Lung (tissue), 12 donors: ENCODE results near the gene DBF4B. TPM values are rescaled to one million over a fixed set of nuclear protein-coding genes. Genes with fewer than 3 reads are reported as not detected.

Experiments
- ATAC-seq: fragments of 200-7000 bp; cut with Tn5 transposase; one replicate; pipeline ENCODE4 v1.9.1; 2020; ENCODE audit warnings: moderate number of reproducible peaks; ENCODE audit not compliant: insufficient read depth, low FRiP score
- DNase-seq, 3 donors: peaks; one replicate each; pipeline ENCODE4 v3.0.0-alpha.2; 2013 to 2017
- H3K27ac ChIP-seq, 2 donors: one replicate each; pipeline ENCODE4 v1.5.1; 2013; ENCODE audit warnings: mild to moderate bottlenecking in 2 of 2, moderate library complexity in 2 of 2, control low read depth in 1 of 2, inconsistent platforms in 1 of 2, low read depth in 1 of 2, low read length in 1 of 2
- H3K27me3 ChIP-seq, 3 donors: one replicate each; pipeline ENCODE4 v1.5.1; 2013; ENCODE audit warnings: low read length in 2 of 3; ENCODE audit not compliant: control insufficient read depth in 3 of 3, insufficient read depth in 3 of 3
- H3K36me3 ChIP-seq, 4 donors: one replicate each; pipeline ENCODE4 v1.5.1; 2013; ENCODE audit warnings: low read length in 4 of 4, mild to moderate bottlenecking in 1 of 4, moderate library complexity in 1 of 4; ENCODE audit not compliant: control insufficient read depth in 4 of 4, insufficient read depth in 4 of 4
- H3K4me1 ChIP-seq, 5 donors: one replicate each; pipeline ENCODE4 v1.5.1; 2013; ENCODE audit warnings: low read length in 5 of 5, mild to moderate bottlenecking in 2 of 5, moderate library complexity in 1 of 5; ENCODE audit not compliant: control insufficient read depth in 5 of 5, insufficient read depth in 5 of 5
- H3K4me3 ChIP-seq: one replicate; pipeline ENCODE4 v1.5.1; 2013; ENCODE audit warnings: mild to moderate bottlenecking, control low read depth, moderate library complexity
- H3K9ac ChIP-seq, 2 donors: one replicate each; pipeline ENCODE4 v1.5.1; 2013; ENCODE audit warnings: low read length in 2 of 2, control low read depth in 1 of 2; ENCODE audit not compliant: insufficient read depth in 1 of 2
- H3K9me3 ChIP-seq, 4 donors: one replicate each; pipeline ENCODE4 v1.5.1; 2013; ENCODE audit warnings: low read length in 3 of 4, mild to moderate bottlenecking in 1 of 4, moderate library complexity in 1 of 4; ENCODE audit not compliant: control insufficient read depth in 4 of 4, insufficient read depth in 3 of 4
- CTCF ChIP-seq: IDR thresholded peaks from 2 replicates; pipeline ENCODE4 v1.5.1; 2012; ENCODE audit warnings: mild to moderate bottlenecking; ENCODE audit errors: control extremely low read depth, extremely low read depth
- WGBS, 2 donors: extraction: QIAGEN DNeasy Blood & Tissue Kit; methylation state at CpG; one replicate each; pipeline ENCODE4 v1.1.7; 2013; 5-methylcytosine and 5-hydroxymethylcytosine counted together
- polyA plus RNA-seq, 2 donors: library from polyadenylated mRNA; stranded (reverse); fragments of 200-250 nt; gene quantifications; one replicate each; pipeline ENCODE4 v1.2.1, GENCODE V29; 2013
- total RNA-seq, 2 donors: library from RNA; depleted of rRNA in 1 of 2; stranded (reverse); fragments of >200 nt in 1 of 2; gene quantifications; one replicate each; pipeline ENCODE4 v1.2.1, GENCODE V29; 2014 to 2021
- donor health status: control.
- donor health status: control.
- donor health status: Bipolar disorder and iron deficiency.
- donor health status: healthy.
- donor health status: DM: yes; HTN: yes; CAD: no.

Gene DBF4B
- total and polyA plus RNA-seq, 4 donors: 2.7 to 8.6 (median 3.1) TPM

- H3K27me3 ChIP-seq: no peaks in the 10 kb centered on the region
- DNase-seq: no peak
- no peaks in the 10 kb centered on the region for H3K9me3 ChIP-seq
- no peak for ATAC-seq
- 57 to 72% methylated on average over 17 to 21 of the region's 21 CpGs for WGBS, 2 donors
- no peak overlapping the region for H3K27ac ChIP-seq
- TF ChIP-seq CTCF: no peak
- H3K4me3 ChIP-seq: no peak overlapping the region
- no peaks in the 10 kb centered on the region for H3K36me3 ChIP-seq
- H3K9ac ChIP-seq: no peak overlapping the region
- peaks cover 0 to 11% (median 0%) of the 10 kb centered on the region in 5 donors for H3K4me1 ChIP-seq
Measured at GRCh38 chr17:44772308-44773045, 64.0 kb downstream of the DBF4B start.

- Histone ChIP-seq H3K27me3 (no peaks in the 10 kb centered on the region), H3K9ac (no peak overlapping the region), H3K4me3 (no peak overlapping the region), H3K4me1 (peaks cover 0 to 11% (median 0%) of the 10 kb centered on the region in 5 donors), H3K27ac (no peak overlapping the region), H3K9me3 (no peaks in the 10 kb centered on the region), H3K36me3 (no peaks in the 10 kb centered on the region)
- no peak for TF ChIP-seq CTCF
- DNase-seq (no peak), ATAC-seq (no peak)
- WGBS, 2 donors: 60 to 79% methylated on average over 6 of the region's 6 CpGs
Measured at GRCh38 chr17:44773140-44773539, 64.7 kb downstream of the DBF4B start.

GRCh38 chr17:44774271-44775135 lies 66.0 kb downstream of the DBF4B start:
- Histone ChIP-seq H3K9me3 (no peaks in the 10 kb centered on the region), H3K27ac (no peak overlapping the region), H3K36me3 (no peaks in the 10 kb centered on the region), H3K4me3 (no peak overlapping the region), H3K27me3 (no peaks in the 10 kb centered on the region), H3K9ac (no peak overlapping the region), H3K4me1 (peaks cover 0 to 15% (median 0%) of the 10 kb centered on the region in 5 donors)
- DNase-seq: peak; percentile 83 to 86 (median 84)
- WGBS, 2 donors: 27 to 28% methylated on average over 39 to 42 of the region's 42 CpGs
- peak; percentile 85 for ATAC-seq
- TF ChIP-seq CTCF: peak; percentile 99
